ENCODE results near the gene SLC2A5.

Gene SLC2A5

GRCh38 chr1:9061252-9061960, 8.0 kb downstream of the SLC2A5 start:
- no peak for DNase-seq (ENCODE audit: low spot score)

- no peak for DNase-seq (ENCODE audit: low spot score)
Measured at GRCh38 chr1:9059891-9060744, 9.3 kb downstream of the SLC2A5 start.

GRCh38 chr1:9058465-9058864, 11.0 kb downstream of the SLC2A5 start:
- DNase-seq (ENCODE audit: low spot score) = no peak

- DNase-seq (ENCODE audit: low spot score) = no peak
Measured at GRCh38 chr1:9057851-9058250, 11.6 kb downstream of the SLC2A5 start.

GRCh38 chr1:9052272-9053049, 17.0 kb downstream of the SLC2A5 start:
- DNase-seq (ENCODE audit: low spot score) = no peak

- DNase-seq (ENCODE audit: low spot score) = no peak
Measured at GRCh38 chr1:9051379-9051778, 18.1 kb downstream of the SLC2A5 start.

GRCh38 chr1:9050803-9051202, 18.6 kb downstream of the SLC2A5 start:
- no peak for DNase-seq (ENCODE audit: low spot score)

GRCh38 chr1:9048551-9048950, 20.9 kb downstream of the SLC2A5 start:
- no peak for DNase-seq (ENCODE audit: low spot score)

- no peak for DNase-seq (ENCODE audit: low spot score)
Measured at GRCh38 chr1:9047019-9047418, 22.4 kb downstream of the SLC2A5 start.

- peak; percentile 33 for DNase-seq (ENCODE audit: low spot score)
Measured at GRCh38 chr1:9045861-9046510, 23.4 kb downstream of the SLC2A5 start.

GRCh38 chr1:9044236-9044635, 25.2 kb downstream of the SLC2A5 start:
- no peak for DNase-seq (ENCODE audit: low spot score)

- DNase-seq (ENCODE audit: low spot score) = no peak
Measured at GRCh38 chr1:9042272-9042671, 27.2 kb downstream of the SLC2A5 start.

- no peak for DNase-seq (ENCODE audit: low spot score)
Measured at GRCh38 chr1:9041116-9041779, 28.2 kb downstream of the SLC2A5 start.

- no peak for DNase-seq (ENCODE audit: low spot score)
Measured at GRCh38 chr1:9040659-9041030, 28.8 kb downstream of the SLC2A5 start.

GRCh38 chr1:9039761-9040658, 29.4 kb downstream of the SLC2A5 start:
- no peak for DNase-seq (ENCODE audit: low spot score)

- DNase-seq (ENCODE audit: low spot score) = no peak
Measured at GRCh38 chr1:9038881-9039760, 30.3 kb downstream of the SLC2A5 start.

GRCh38 chr1:9038338-9038650, 31.1 kb downstream of the SLC2A5 start:
- DNase-seq (ENCODE audit: low spot score) = no peak

- DNase-seq (ENCODE audit: low spot score) = no peak
Measured at GRCh38 chr1:9037476-9038337, 31.7 kb downstream of the SLC2A5 start.

GRCh38 chr1:9035226-9035625, 34.2 kb downstream of the SLC2A5 start:
- no peak for DNase-seq (ENCODE audit: low spot score)
